OCI-LY7 (cell line): ENCODE data around the gene KCNB1. TPM values are rescaled to one million over a fixed set of nuclear protein-coding genes. Genes with fewer than 3 reads are reported as not detected.

Experiments used
- BruUV-seq: library from RNA; stranded (reverse); fragments of 400-500 nt; replicated peaks from 2 replicates; lab custom pipeline; 2021; lab: Mats Ljungman, UMichigan
- CTCF ChIA-PET: fragments of 300-600 bp; sonication (Branson Sonifier 250); formaldehyde crosslinking; loops from one replicate; lab custom pipeline; 2022; ENCODE audit warnings: antibody characterized with exemption; ENCODE audit not compliant: unreplicated experiment; lab: Charles Lee
- POLR2A ChIA-PET: fragments of 300-600 bp; sonication (Branson Sonifier 250); formaldehyde crosslinking; loops from one replicate; lab custom pipeline; 2022; ENCODE audit warnings: antibody characterized with exemption; lab: Charles Lee
- DNase-seq: peaks from one replicate; pipeline ENCODE4 v3.0.0-alpha.2; 2015; ENCODE audit warnings: low spot score
- H2AFZ ChIP-seq: fragments of 200-600 bp; sonication (generic), shearing (Covaris generic); 2 replicates; pipeline ENCODE4 v1.6.1; 2014; ENCODE audit warnings: mild to moderate bottlenecking, antibody characterized with exemption, low read length, moderate library complexity
- H3K27ac ChIP-seq: fragments of 200-600 bp; sonication (generic); 2 replicates; pipeline ENCODE4 v1.5.1; 2014; ENCODE audit warnings: mixed run types, low read depth, mild to moderate bottlenecking, moderate library complexity, low read length, inconsistent platforms; ENCODE audit not compliant: poor library complexity, severe bottlenecking
- H3K36me3 ChIP-seq: fragments of 200-600 bp; sonication (generic); 2 replicates; pipeline ENCODE4 v1.6.1; 2014; ENCODE audit warnings: mild to moderate bottlenecking, antibody characterized with exemption, low read length, moderate library complexity, mixed read lengths; ENCODE audit not compliant: insufficient read depth
- H3K4me1 ChIP-seq: fragments of 200-600 bp; sonication (generic); 2 replicates; pipeline ENCODE4 v1.5.1; 2014; ENCODE audit warnings: mild to moderate bottlenecking, low read length; ENCODE audit not compliant: insufficient read depth, poor library complexity, severe bottlenecking
- H3K4me2 ChIP-seq: fragments of 200-600 bp; sonication (generic); 2 replicates; pipeline ENCODE4 v1.6.1; 2014; ENCODE audit warnings: mild to moderate bottlenecking, low read length
- H3K4me3 ChIP-seq: fragments of 200-600 bp; sonication (generic); 2 replicates; pipeline ENCODE4 v1.5.1; 2014; ENCODE audit warnings: mild to moderate bottlenecking, low read depth, low read length; ENCODE audit not compliant: poor library complexity, severe bottlenecking
- H3K79me2 ChIP-seq: fragments of 200-600 bp; sonication (generic); 2 replicates; pipeline ENCODE4 v1.6.1; 2016; ENCODE audit warnings: low read depth, mild to moderate bottlenecking, low read length, moderate library complexity, mixed read lengths; ENCODE audit not compliant: insufficient read depth
- H3K9me2 ChIP-seq: fragments of 200-600 bp; sonication (generic); 2 replicates; pipeline ENCODE4 v1.6.1; 2016; ENCODE audit warnings: mild to moderate bottlenecking, low read length, mixed read lengths; ENCODE audit not compliant: insufficient read depth
- H3K9me3 ChIP-seq: fragments of 200-600 bp; sonication (generic); 2 replicates; pipeline ENCODE4 v1.6.1; 2014; ENCODE audit warnings: mild to moderate bottlenecking, mixed run types, low read length, mixed read lengths
- H4K20me1 ChIP-seq: fragments of 200-600 bp; sonication (generic); 2 replicates; pipeline ENCODE4 v1.6.1; 2014; ENCODE audit warnings: mild to moderate bottlenecking, antibody characterized with exemption, low read length, moderate library complexity, mixed read lengths; ENCODE audit not compliant: insufficient read depth
- EZH2phosphoT487 ChIP-seq: fragments of 200-600 bp; sonication (generic); IDR thresholded peaks from 2 replicates; pipeline ENCODE4 v1.6.1; 2018; ENCODE audit warnings: low read depth, borderline replicate concordance, mild to moderate bottlenecking, mixed run types, antibody characterized with exemption, low read length, moderate library complexity, mixed read lengths
- intact Hi-C: fragments of 100-400 bp; cut with micrococcal nuclease; formaldehyde crosslinking; loops from one replicate; pipeline ENCODE4 v1.10.0; 2022; ENCODE audit not compliant: unreplicated experiment
- total RNA-seq, 2 experiments: library from RNA; depleted of rRNA in 1 of 2; stranded (reverse); fragments of >200 nt in 1 of 2; shearing (Covaris generic) in 1 of 2; gene quantifications; 2 replicates each; pipeline ENCODE4 v1.2.3, GENCODE V29; 2014 to 2022
- TF ChIP-seq, protein P1 (sequence below): fragments of 200-600 bp; sonication (generic); conservative IDR thresholded peaks from 2 replicates; pipeline ENCODE4 v1.5.1; 2014; ENCODE audit warnings: mild to moderate bottlenecking, antibody characterized with exemption, low read length, moderate library complexity, mixed read lengths

Gene KCNB1
- total RNA-seq, 2 experiments from 2014 or later: not detected

- TF ChIP-seq EZH2phosphoT487: no peak
- TF ChIP-seq, protein P1, sequence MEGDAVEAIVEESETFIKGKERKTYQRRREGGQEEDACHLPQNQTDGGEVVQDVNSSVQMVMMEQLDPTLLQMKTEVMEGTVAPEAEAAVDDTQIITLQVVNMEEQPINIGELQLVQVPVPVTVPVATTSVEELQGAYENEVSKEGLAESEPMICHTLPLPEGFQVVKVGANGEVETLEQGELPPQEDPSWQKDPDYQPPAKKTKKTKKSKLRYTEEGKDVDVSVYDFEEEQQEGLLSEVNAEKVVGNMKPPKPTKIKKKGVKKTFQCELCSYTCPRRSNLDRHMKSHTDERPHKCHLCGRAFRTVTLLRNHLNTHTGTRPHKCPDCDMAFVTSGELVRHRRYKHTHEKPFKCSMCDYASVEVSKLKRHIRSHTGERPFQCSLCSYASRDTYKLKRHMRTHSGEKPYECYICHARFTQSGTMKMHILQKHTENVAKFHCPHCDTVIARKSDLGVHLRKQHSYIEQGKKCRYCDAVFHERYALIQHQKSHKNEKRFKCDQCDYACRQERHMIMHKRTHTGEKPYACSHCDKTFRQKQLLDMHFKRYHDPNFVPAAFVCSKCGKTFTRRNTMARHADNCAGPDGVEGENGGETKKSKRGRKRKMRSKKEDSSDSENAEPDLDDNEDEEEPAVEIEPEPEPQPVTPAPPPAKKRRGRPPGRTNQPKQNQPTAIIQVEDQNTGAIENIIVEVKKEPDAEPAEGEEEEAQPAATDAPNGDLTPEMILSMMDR: no peak
- ChIA-PET POLR2A (no interaction called here), CTCF (no interaction called here)
- Histone ChIP-seq H3K4me3 (no peak overlapping the region), H2AFZ (no peak overlapping the region), H3K36me3 (no peaks in the 10 kb centered on the region), H3K4me1 (no peaks in the 10 kb centered on the region), H3K4me2 (no peak overlapping the region), H4K20me1 (no peaks in the 10 kb centered on the region), H3K27ac (no peak overlapping the region), H3K9me3 (no peaks in the 10 kb centered on the region), H3K9me2 (no peaks in the 10 kb centered on the region), H3K79me2 (no peaks in the 10 kb centered on the region)
- intact Hi-C loops: no loop called here
- no peak for DNase-seq
- BruUV-seq: no TSS peak
Observed at GRCh38 chr20:49367113-49367512, 115.4 kb downstream of the KCNB1 start.

DNA sequence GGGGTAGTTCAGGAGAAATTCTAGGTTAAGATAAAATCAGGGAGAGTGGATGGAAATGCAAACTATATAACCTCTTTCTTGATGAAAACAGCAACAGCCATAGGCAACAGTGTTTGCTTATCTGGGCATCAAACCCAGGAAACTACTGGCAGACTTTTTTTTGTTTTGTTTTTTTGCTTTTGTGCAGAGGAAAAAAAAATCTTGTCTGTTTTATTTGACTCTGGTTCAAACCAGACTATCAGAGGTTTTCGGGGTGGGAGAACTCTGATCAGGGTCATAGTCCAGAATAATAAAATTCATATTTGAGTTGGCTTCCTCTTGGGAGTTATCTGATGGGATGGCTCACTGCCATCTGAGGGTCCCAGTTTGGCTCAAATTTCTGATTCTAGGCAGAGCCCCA, 115.8 kb downstream of the KCNB1 start:
- no TSS peak for BruUV-seq
- Histone ChIP-seq H3K9me3 (no peaks in the 10 kb centered on the region), H3K27ac (no peak overlapping the region), H2AFZ (no peak overlapping the region), H3K79me2 (no peaks in the 10 kb centered on the region), H3K36me3 (no peaks in the 10 kb centered on the region), H3K4me1 (no peaks in the 10 kb centered on the region), H3K4me2 (no peak overlapping the region), H4K20me1 (no peaks in the 10 kb centered on the region), H3K9me2 (no peaks in the 10 kb centered on the region), H3K4me3 (no peak overlapping the region)
- ChIA-PET POLR2A (no interaction called here), CTCF (no interaction called here)
- DNase-seq: no peak
- intact Hi-C loops: no loop called here
- TF ChIP-seq EZH2phosphoT487: no peak
- TF ChIP-seq, protein P1: no peak

GRCh38 chr20:49361862-49362660, 120.4 kb downstream of the KCNB1 start:
- intact Hi-C loops: no loop called here
- TF ChIP-seq EZH2phosphoT487: no peak
- TF ChIP-seq, protein P1: no peak
- H3K79me2 ChIP-seq: no peaks in the 10 kb centered on the region
- no peak for DNase-seq
- ChIA-PET POLR2A (no interaction called here), CTCF (no interaction called here)
- no peaks in the 10 kb centered on the region for H3K9me2 ChIP-seq
- H3K4me3 ChIP-seq: no peak overlapping the region
- H3K9me3 ChIP-seq: no peaks in the 10 kb centered on the region
- H3K27ac ChIP-seq: no peak overlapping the region
- no peaks in the 10 kb centered on the region for H3K36me3 ChIP-seq
- H3K4me2 ChIP-seq: no peak overlapping the region
- no peaks in the 10 kb centered on the region for H4K20me1 ChIP-seq
- H2AFZ ChIP-seq: no peak overlapping the region
- no peaks in the 10 kb centered on the region for H3K4me1 ChIP-seq
- no TSS peak for BruUV-seq
